Measurements from ENCODE around the gene UXS1. TPM values are rescaled to one million over a fixed set of nuclear protein-coding genes. Genes with fewer than 3 reads are reported as not detected.

The UXS1 gene
- total and polyA plus RNA-seq, 9 of the 15 experiments (the other 6 are each of a cell fraction or from before 2014, with no cell fraction given) = 5.8 to 25.8 (median 15.0) TPM

DNA sequence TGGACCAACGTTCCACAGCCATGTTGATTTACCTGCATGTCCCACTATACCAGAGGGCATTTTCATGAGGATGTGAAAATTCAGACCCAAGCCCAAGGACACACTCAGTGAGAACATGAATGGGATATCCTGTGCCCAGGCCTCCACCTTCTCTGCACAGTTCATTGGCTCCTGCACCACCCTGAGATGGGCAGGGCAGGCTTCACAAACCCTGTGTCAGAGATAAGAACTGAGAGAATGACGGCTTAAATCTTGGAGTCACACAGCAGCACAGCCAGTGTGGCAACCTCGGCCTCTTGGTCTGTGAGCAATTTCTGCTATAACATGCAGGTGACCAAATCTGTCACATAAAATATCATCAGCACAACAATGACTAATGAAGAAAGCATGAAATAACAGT is 71.9 kb downstream of the UXS1 start:
- Histone ChIP-seq H3K36me3 (ENCODE audit: control insufficient read depth, insufficient read depth, low read length) (peaks cover 61% of the 10 kb centered on the region), H3K27ac (ENCODE audit: extremely low read depth, low read depth, low read length) (no peak overlapping the region), H3K9me1 (ENCODE audit: control insufficient read depth, insufficient read depth, low read length) (no peaks in the 10 kb centered on the region), H3K4me1 (replicated peaks in 1 of 2; ENCODE audit: control insufficient read depth in 2 of 2, insufficient read depth in 2 of 2, low read length in 2 of 2) (no peaks in the 10 kb centered on the region), H2AFZ (ENCODE audit: low read depth, low read length) (no peak overlapping the region), H3K4me2 (ENCODE audit: insufficient read depth, low read length) (no peak overlapping the region), H4K20me1 (replicated peaks; ENCODE audit: control insufficient read depth, insufficient read depth, low read length) (no peaks in the 10 kb centered on the region), H3K9ac (ENCODE audit: insufficient read depth in 1 of 2, low read depth in 2 of 2, low read length in 2 of 2) (no peak overlapping the region), H3K4me3 (no peak overlapping the region), H3K27me3 (ENCODE audit: control insufficient read depth in 2 of 2, insufficient read depth in 2 of 2, low read length in 2 of 2) (no peaks in the 10 kb centered on the region), H3K79me2 (ENCODE audit: control insufficient read depth, insufficient read depth, low read length) (no peaks in the 10 kb centered on the region), H3K9me3 (replicated peaks; ENCODE audit: control insufficient read depth, insufficient read depth, low read depth, low read length) (no peaks in the 10 kb centered on the region)
- TF ChIP-seq RCOR1 (IDR thresholded peaks at IDR 0.05; ENCODE audit: borderline replicate concordance in 1 of 2, low read depth in 2 of 2, low read length in 2 of 2) (no peak), MCM5 (IDR thresholded peaks at IDR 0.05; ENCODE audit: low read depth) (no peak), TCF7 (IDR thresholded peaks at IDR 0.05; ENCODE audit: borderline replicate concordance) (no peak), LARP7 (IDR thresholded peaks at IDR 0.05) (no peak), MEIS2 (IDR thresholded peaks at IDR 0.05; ENCODE audit: partially characterized antibody) (no peak), CBX5 (IDR thresholded peaks at IDR 0.05; ENCODE audit: borderline replicate concordance, low read depth) (no peak), NR2F6 (CRISPR knock-in tag; IDR thresholded peaks at IDR 0.05) (no peak), HMGN3 (IDR thresholded peaks at IDR 0.05; ENCODE audit: borderline replicate concordance, extremely low read depth, insufficient read length, low read depth, low read length) (no peak), TFAM (CRISPR knock-in tag; conservative IDR thresholded peaks at IDR 0.05) (no peak)
- TF ChIP-seq, protein P1, sequence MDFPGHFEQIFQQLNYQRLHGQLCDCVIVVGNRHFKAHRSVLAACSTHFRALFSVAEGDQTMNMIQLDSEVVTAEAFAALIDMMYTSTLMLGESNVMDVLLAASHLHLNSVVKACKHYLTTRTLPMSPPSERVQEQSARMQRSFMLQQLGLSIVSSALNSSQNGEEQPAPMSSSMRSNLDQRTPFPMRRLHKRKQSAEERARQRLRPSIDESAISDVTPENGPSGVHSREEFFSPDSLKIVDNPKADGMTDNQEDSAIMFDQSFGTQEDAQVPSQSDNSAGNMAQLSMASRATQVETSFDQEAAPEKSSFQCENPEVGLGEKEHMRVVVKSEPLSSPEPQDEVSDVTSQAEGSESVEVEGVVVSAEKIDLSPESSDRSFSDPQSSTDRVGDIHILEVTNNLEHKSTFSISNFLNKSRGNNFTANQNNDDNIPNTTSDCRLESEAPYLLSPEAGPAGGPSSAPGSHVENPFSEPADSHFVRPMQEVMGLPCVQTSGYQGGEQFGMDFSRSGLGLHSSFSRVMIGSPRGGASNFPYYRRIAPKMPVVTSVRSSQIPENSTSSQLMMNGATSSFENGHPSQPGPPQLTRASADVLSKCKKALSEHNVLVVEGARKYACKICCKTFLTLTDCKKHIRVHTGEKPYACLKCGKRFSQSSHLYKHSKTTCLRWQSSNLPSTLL (IDR thresholded peaks at IDR 0.05) = no peak
- TF ChIP-seq, protein P2, sequence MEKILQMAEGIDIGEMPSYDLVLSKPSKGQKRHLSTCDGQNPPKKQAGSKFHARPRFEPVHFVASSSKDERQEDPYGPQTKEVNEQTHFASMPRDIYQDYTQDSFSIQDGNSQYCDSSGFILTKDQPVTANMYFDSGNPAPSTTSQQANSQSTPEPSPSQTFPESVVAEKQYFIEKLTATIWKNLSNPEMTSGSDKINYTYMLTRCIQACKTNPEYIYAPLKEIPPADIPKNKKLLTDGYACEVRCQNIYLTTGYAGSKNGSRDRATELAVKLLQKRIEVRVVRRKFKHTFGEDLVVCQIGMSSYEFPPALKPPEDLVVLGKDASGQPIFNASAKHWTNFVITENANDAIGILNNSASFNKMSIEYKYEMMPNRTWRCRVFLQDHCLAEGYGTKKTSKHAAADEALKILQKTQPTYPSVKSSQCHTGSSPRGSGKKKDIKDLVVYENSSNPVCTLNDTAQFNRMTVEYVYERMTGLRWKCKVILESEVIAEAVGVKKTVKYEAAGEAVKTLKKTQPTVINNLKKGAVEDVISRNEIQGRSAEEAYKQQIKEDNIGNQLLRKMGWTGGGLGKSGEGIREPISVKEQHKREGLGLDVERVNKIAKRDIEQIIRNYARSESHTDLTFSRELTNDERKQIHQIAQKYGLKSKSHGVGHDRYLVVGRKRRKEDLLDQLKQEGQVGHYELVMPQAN (IDR thresholded peaks at IDR 0.05; ENCODE audit: borderline replicate concordance) = no peak
- TF ChIP-seq, protein P3, sequence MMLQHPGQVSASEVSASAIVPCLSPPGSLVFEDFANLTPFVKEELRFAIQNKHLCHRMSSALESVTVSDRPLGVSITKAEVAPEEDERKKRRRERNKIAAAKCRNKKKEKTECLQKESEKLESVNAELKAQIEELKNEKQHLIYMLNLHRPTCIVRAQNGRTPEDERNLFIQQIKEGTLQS (IDR thresholded peaks at IDR 0.05) = no peak
- TF ChIP-seq, protein P3 (CRISPR knock-in tag; conservative IDR thresholded peaks at IDR 0.05) = no peak
- TF ChIP-seq, protein P4, sequence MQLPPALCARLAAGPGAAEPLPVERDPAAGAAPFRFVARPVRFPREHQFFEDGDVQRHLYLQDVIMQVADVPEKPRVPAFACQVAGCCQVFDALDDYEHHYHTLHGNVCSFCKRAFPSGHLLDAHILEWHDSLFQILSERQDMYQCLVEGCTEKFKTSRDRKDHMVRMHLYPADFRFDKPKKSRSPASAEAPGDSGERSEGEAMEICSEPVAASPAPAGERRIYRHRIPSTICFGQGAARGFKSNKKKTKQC (CRISPR knock-in tag; IDR thresholded peaks at IDR 0.05) = no peak
- BruUV-seq (replicated peaks) = no TSS peak
- in situ Hi-C loops (cut with MboI) = no loop called here
- FAIRE-seq = no peak
- POLR2A ChIA-PET = no interaction called here
- 69% methylated on average over 3 of the region's 3 CpGs for WGBS (ENCODE audit: insufficient coverage, low coverage, missing lambda C conversion rate)
- CTCF ChIA-PET (ENCODE audit: low intra/inter-chr PET ratio) = no interaction called here
- ATAC-seq = no peak
- intact Hi-C loops (cut with micrococcal nuclease) = no loop called here
- no peak for DNase-seq (ENCODE audit: extremely low read depth in 1 of 4, low spot score in 3 of 4)

Data from K562 (cell line).